ENCODE data around the gene SLC30A10.
"Not testable (repeated sequence)": the region's sequence is repeated elsewhere in the genome, so short reads cannot be mapped to it uniquely, and the experiment has no call there.

Gene SLC30A10

GRCh38 chr1:219927956-219928790 lies at the start of gene SLC30A10:
Gene SLC30A10, minus strand, starts transcription at chr1:219928557. Its CDS starts 117 bp downstream, at chr1:219928440.
- DNase-seq (ENCODE audit: low read depth in 2 of 2) = no peak

- no peak for DNase-seq (ENCODE audit: low read depth in 2 of 2)
These were observed 44.9 kb upstream of the SLC30A10 start for GRCh38 chr1:219973213-219973612.

- no peak for DNase-seq (ENCODE audit: low read depth in 2 of 2)
These were observed 39.0 kb upstream of the SLC30A10 start for GRCh38 chr1:219967361-219967760.

GRCh38 chr1:219966071-219966349 lies 37.7 kb upstream of the SLC30A10 start:
- DNase-seq (ENCODE audit: low read depth in 2 of 2) = no peak

DNA sequence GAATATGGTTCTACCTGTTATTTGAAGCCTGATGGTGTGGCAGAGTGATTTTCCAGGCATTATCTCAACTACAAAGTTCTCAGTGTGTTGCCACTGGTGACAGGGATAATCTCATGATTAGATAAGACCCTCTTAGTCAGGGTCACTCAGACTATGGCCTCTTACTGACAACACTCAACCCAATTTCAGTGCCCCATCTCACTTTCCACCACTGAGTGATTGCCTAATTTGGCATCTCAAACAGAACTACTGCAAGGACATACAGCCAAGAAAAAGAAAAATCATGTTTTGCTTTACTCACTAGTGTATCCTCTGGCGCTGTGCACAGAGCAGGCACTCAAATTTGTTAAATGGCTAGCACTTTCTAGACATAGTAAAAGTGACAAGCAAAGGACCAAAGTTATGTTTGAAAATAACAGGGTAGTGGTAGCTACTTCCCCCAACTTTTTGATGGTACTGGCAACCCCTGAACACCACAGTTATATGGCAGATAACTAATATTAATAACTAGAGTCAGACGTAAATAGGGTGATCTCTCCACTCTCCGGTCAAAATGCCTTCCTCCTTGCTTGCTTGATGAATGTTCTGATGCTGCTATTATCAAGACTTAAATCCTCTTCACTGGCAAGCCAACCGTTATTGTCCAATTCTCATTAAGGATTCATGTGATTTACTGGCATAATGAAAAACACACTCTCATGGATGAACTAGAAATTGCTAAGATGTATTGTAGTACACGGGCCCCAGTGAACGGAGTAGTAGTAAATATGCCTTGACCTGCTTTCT lies 37.1 kb upstream of the SLC30A10 start:
- no peak for DNase-seq (ENCODE audit: low read depth in 2 of 2)

GRCh38 chr1:219963432-219963831 lies 35.1 kb upstream of the SLC30A10 start:
- no peak for DNase-seq (ENCODE audit: low read depth in 2 of 2)

DNA sequence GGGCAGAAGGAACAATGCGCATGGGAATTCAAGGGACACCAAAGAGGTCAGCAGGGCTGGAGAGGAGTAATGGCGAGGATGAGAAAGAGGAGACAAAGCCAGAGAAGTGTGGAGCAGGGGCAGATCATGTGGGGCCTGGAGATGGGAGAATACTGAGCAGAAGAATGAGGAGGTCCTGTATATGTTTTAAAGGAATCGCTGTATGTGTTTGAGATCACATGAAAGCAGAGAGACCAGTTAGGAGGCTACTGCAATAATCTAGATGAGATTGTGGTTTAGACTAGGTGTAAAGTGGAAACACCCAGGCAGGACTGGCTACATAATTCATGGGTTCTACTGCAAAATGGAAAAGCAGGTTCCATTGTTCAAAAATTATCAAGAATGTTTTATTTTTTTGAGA lies 33.3 kb upstream of the SLC30A10 start:
- no peak for DNase-seq (ENCODE audit: low read depth in 2 of 2)

DNA sequence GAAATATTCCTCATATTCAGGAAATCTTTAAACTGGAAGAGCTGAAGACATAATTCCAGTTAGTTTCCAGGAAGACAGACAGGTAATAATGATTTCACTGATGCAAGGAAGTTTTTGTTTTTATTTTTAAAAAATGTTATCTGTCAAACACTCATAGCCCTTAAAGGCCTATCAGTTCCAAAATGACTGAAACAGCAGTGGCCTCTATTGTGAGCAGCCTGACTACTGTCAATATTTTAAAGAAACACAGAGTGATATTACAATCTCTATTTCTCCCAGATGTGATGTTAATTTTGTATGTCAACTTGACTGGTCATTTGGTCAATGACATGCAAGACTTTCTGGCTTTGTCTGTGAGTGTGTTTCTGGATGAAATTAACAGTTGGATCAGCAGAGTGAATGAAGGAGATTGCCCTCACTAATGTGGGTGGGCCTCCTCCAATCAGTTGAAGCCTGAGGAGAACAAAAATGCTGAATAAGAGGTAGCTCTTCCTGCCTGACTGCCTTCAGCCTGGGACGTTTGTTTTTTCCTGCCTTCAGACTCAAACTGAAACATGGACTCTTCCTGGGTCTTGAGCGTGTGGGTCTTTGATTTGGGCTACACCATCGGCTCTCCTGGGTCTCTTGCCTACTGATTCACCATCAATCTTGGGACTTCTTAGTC lies 31.3 kb upstream of the SLC30A10 start:
- no peak for DNase-seq (ENCODE audit: low read depth in 2 of 2)

- DNase-seq (ENCODE audit: low read depth in 2 of 2) = no peak
These were observed 30.6 kb upstream of the SLC30A10 start for GRCh38 chr1:219958875-219959417.

DNA sequence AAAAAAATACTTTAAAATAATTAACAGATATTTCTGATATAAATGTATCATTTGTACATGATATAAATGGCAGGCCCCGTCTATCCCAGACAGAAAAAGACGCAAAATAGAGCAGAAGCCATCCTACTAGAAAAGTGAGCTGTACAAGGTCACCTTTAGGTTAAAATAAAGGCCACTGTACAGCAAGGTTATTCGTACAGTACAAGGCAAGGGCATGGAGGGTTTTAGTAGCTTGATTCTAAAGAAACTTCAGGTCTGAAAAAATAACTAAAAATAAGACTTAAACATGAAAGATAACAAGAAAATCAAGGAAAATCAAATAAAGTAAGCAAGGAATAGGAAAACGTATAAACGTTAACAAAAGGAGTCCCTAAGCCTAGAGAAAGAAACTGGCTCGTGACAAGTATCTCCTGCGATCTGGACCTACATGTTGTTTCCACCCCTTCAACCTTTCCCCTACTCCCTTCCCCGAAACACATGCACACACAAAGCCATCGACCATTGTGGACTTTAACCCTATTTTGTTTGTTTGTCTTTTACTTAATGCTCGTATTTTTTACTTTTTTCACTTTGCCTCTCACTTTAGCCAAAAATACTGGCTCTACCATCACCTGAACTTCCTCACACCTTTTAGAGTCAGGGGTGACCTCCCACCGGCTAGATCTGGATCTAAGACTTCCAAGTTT lies 26.5 kb upstream of the SLC30A10 start:
- no peak for DNase-seq (ENCODE audit: low read depth in 2 of 2)

DNA sequence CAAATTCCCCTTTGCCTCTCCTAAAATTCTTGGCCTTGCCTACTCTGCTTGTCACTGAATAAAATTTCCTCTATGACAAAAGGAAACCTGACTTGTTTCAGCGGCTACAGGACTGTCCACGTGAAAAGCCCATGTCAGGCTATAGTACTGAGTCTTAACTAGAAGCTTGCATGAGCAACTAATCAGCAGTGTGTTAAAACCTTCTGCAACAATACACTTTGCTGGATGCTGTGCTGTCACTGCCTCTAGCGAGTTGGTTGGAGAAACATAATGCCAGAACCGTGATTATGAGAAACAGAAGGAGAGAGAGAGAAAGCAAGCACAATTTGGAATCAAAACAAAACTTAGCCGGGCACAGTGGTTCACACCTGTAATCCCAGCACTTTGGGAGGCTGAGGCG lies 25.7 kb upstream of the SLC30A10 start:
- no peak for DNase-seq (ENCODE audit: low read depth in 2 of 2)

GRCh38 chr1:219952361-219952760 lies 24.0 kb upstream of the SLC30A10 start:
- no peak for DNase-seq (ENCODE audit: low read depth in 2 of 2)

DNA sequence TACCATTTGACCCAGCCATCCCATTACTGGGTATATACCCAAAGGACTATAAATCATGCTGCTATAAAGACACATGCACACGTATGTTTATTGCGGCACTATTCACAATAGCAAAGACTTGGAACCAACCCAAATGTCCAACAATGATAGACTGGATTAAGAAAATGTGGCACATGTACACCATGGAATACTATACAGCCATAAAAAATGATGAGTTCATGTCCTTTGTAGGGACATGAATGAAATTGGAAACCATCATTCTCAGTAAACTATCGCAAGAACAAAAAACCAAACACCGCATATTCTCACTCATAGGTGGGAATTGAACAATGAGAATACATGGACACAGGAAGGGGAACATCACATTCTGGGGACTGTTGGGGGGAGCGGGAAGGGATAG lies 20.9 kb upstream of the SLC30A10 start:
- DNase-seq (ENCODE audit: low read depth in 2 of 2) = not testable (repeated sequence)

GRCh38 chr1:219948766-219949165 lies 20.4 kb upstream of the SLC30A10 start:
- DNase-seq (ENCODE audit: low read depth in 2 of 2) = not testable (repeated sequence)

DNA sequence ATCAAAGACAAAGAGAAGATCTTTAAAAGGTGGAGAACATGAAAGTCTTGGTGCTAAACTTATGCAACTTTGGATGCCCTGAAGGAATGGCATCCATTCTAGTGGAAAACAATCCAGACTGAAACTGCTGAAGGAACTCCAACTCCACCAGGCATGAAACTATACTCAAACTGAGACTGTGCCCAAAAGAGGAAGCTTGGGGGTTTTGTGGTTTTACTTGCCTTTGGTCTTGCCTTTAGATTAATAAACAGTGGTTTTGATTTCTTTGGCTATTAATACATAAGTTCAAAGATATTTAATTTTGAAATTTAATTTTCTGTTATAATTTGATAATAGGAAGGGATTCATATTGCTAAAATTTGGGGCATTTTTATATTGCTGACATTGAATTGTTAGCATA lies 17.4 kb upstream of the SLC30A10 start:
- DNase-seq (ENCODE audit: low read depth in 2 of 2) = no peak

- no peak for DNase-seq (ENCODE audit: low read depth in 2 of 2)
These were observed 13.1 kb upstream of the SLC30A10 start for GRCh38 chr1:219941179-219942118.

GRCh38 chr1:219940707-219941106 lies 12.3 kb upstream of the SLC30A10 start:
- no peak for DNase-seq (ENCODE audit: low read depth in 2 of 2)

DNA sequence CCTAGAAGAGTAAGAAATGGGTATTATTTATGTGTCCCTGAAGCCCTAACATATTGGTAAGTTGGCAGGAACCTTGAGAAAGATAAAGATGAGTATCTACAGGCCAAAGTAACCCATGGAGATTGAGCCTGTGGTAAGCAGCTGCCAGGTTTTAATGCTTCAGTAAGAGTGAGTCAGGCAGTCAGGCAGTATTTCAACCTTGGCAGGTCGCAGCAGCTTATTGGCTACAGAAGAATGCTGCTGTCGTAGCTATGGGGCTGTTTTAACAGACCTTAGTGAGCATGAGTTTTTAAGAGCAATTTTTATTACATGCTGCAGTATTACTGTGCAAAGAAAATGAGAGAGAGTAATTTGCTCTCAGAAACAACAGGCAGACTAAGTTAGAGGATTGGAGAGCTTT lies 10.3 kb upstream of the SLC30A10 start:
- DNase-seq (ENCODE audit: low read depth in 2 of 2) = no peak

DNA sequence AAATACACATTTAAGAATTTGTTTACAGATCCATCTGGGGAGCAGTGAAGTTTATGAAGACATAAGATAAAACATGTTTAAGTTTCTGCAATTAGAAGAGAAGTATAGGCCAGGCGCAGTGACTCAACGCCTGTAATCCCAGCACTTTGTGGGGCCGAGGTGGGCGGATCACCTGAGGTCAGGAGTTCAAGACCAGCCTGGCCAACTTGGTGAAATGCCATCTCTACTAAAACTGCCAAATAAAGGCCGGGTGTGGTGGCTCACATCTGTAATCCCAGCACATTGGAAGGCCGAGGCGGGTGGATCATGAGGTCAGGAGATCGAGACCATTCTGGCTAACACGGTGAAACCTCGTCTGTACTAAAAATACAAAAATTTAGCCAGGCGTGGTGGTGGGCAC lies 5.4 kb upstream of the SLC30A10 start:
- DNase-seq (ENCODE audit: low read depth in 2 of 2) = not testable (repeated sequence)

DNA sequence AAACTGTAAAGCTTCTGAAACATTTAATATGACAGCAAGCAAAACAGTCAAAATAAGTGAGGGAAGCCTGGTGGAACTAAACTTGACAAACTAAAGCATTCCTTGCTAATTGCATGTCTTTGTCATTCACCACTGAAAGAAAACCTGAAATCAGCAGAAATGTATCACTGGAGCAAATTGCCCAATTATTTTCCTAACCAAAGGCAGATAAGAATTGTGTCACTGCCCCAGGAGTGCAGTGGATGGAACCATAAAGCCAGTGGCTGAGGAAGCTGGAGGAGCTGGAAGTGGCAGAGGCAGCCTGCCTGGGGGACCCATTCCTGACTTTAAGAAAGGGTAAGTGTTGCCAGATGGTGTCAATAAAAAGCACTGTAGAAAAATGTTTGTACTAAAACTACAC lies 2.7 kb upstream of the SLC30A10 start:
- no peak for DNase-seq (ENCODE audit: low read depth in 2 of 2)

- no peak for DNase-seq (ENCODE audit: low read depth in 2 of 2)
These were observed 398 bp upstream of the SLC30A10 start for GRCh38 chr1:219928791-219929118.

All from stimulated activated CD4-positive, alpha-beta T cell treated with anti-CD3 and anti-CD28 coated beads, Interleukin-1b, Interleukin-23, amount 100 ng/mL, for 1 hour (primary cell).